GM10847 (cell line): ENCODE results near the gene PDE7B.

Experiments used
- POLR2A ChIP-seq: IDR thresholded peaks from 2 replicates; pipeline ENCODE4 v1.6.1; 2011; ENCODE audit not compliant: insufficient read length; ENCODE audit errors: extremely low read depth

PDE7B gene

DNA sequence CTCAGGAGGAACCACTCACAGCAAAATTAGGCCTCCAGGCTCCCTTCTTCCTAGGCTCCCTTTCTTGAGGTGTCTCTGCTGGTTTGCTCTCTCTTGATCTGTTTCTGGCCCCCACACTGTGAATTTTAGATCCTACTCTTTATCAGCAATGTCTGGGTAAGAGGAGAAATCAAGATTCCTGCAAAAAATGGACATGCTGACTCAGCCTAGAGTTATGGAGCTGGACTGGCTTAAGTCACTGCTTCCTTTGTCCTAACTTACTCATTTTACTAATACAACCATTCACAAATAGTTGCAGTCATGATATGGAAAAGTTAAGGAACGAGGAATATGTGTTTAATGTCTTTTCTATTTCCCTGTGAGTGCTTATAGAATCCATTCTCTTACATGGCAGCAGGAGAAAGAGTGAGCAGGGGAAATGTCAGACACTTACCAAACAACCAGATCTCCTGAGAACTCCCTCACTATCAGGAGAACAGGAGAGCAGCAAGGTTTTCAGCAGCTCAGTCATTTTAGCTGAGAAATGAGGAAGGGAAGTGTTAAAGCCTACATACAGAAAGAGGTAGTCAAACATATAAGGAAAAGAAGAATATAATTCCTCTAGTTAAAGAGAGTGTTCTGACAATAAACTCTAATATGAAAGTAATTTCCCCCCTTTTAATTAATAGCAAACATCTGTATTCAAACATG, 160.8 kb downstream of the PDE7B start:
- no peak for TF ChIP-seq POLR2A

GRCh38 chr6:136012943-136013342, 161.4 kb downstream of the PDE7B start:
- TF ChIP-seq POLR2A = no peak

- TF ChIP-seq POLR2A = no peak
Measured at GRCh38 chr6:136014454-136015437, 163.2 kb downstream of the PDE7B start.

GRCh38 chr6:136015531-136015930, 164.0 kb downstream of the PDE7B start:
- no peak for TF ChIP-seq POLR2A

GRCh38 chr6:136016228-136017225, 165.0 kb downstream of the PDE7B start:
- TF ChIP-seq POLR2A = no peak

GRCh38 chr6:136020691-136021090, 169.2 kb downstream of the PDE7B start:
- no peak for TF ChIP-seq POLR2A

GRCh38 chr6:136022224-136022874, 170.8 kb downstream of the PDE7B start:
- no peak for TF ChIP-seq POLR2A

GRCh38 chr6:136024711-136025110, 173.2 kb downstream of the PDE7B start:
- no peak for TF ChIP-seq POLR2A

GRCh38 chr6:136025736-136026135, 174.2 kb downstream of the PDE7B start:
- TF ChIP-seq POLR2A = no peak

- no peak for TF ChIP-seq POLR2A
Measured at GRCh38 chr6:136030131-136030530, 178.6 kb downstream of the PDE7B start.

DNA sequence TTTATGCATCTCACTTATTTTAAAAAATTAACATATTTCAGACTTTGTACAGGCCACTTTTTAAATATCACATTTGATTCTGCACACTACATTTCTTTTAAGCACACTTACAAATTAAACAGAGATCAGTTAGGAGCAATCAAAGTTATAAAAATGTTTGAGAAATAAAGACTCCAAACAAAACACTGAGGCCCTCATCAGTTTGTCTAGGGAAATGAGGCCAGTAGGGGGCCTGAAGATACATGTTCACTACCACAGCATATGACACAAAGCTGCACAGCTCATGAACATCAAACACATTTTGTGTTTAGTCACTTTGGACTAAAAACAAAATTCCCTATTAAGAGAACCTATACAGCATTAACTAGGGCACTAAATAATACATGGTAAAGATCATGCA, 180.5 kb downstream of the PDE7B start:
- no peak for TF ChIP-seq POLR2A

DNA sequence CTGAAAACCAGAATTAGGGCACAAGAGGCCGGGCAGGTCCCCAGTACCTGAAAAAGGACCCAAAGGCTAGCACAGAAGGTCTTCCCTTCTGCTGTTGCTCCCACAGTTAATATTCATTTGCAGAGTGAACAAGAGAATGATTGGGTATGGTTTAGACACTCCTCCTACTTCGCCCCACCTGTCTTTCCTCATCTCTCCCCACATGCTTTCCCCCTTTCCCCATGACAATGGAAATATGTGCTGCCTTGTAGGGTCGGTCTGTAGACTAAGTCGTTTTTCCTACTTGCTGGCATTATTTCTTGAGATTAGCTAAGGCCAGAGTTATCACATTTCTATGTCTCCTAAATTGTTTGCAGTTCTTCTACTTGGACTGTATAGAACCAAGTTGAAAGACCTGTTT, 181.9 kb downstream of the PDE7B start:
- no peak for TF ChIP-seq POLR2A

- no peak for TF ChIP-seq POLR2A
Measured at GRCh38 chr6:136034422-136034821, 182.9 kb downstream of the PDE7B start.

DNA sequence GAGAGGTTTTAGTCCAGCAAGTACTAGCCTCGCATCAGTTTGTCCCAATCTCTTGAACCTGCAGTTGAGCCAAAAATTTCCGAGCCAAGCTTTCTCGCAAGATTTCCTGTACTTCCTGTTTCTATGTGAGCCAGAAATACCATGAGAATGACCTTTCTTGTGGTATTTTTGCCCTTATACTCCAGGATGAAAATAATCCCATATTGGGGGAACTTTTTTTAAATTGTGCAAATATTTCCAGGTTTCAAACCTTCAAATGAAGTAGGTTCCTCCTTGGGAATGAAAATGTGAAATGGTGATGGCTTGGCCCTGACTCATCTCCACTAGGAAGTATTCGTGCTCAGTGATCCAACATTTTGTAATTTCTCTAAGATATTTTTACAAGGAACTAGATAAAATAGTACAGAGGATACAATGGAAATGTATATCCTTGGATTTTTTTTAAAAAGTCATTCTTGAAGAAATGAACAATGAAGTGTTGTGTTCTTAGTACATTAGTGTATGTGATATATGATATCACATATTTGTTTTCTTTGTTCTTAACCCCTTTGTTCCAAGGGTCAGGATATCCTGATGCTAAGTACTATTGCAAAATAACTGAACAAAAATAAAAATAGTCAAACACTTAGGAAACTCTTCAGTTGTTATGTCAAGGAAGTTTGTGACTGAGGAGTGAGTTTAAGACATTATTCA, 184.0 kb downstream of the PDE7B start:
- no peak for TF ChIP-seq POLR2A
